ENCODE data around the gene SH3BP1.

DNA sequence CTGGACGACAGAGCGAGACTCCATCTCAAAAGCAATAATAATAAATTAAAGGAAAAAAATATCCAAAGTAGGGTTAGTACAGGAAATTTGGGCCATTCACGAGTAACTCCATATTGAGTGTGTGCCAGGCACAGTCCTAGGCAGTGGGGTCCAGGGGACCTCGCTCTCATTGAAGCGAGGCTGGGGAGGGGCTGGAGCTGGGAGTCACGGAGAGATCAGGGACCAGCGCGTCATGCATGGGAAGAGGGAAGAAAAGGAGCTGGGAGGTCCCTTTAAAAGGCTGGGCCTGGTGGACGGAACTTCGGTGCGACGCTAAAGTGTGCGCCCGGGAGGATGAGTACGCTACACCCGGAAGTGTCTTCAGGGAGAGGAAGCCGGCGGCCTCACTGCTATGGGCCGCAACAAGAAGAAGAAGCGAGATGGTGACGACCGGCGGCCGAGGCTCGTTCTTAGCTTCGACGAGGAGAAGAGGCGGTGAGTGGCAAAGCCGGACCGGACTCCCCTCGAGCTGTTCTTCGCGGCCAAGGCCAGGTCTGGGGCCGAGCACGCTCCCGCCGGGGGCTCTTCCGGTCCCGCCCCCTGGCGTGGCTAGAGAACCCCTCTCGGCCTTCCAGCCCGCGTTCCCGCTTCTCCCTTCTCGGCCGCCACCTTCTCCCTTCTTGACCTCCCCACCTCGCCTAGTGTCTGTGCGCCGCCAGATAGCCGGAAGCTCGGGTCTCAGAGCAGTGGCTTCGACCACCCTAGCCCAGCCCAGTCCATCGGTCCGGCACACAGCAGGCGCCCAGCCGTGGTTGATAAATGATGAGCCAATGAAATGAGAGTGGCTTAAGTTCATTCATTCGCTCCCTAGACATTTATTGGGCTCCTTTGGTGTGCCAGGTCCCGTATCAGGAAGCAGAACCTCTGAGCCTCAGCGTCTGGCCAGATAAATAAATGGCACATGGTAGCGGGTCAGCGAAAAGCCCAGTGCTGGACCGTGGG, 46.8 kb downstream of the SH3BP1 start, which contains the start of gene NOL12:
- TF ChIP-seq POLR2A (IDR thresholded peaks at IDR 0.05; ENCODE audit: low read depth, low read length): peak; percentile 79
- TF ChIP-seq POLR2AphosphoS5 (IDR thresholded peaks at IDR 0.05; ENCODE audit: low read depth, low read length): peak; percentile 77; the same call in 1 of the 2 replicates

Measured in GM12892 (cell line).